Thyroid gland (tissue), 4 donors: ENCODE measurements around the gene MRTFB. TPM values are rescaled to one million over a fixed set of nuclear protein-coding genes. Genes with fewer than 3 reads are reported as not detected.
"Not testable (repeated sequence)": the region's sequence is repeated elsewhere in the genome, so short reads cannot be mapped to it uniquely, and the experiment has no call there.

Source experiments
- DNase-seq, 2 donors: peaks; one replicate each; pipeline ENCODE4 v3.0.0-alpha.2; 2019
- H3K27ac ChIP-seq, 3 donors: fragments of 200-600 bp; sonication (generic); 1 replicate in 2 of 3; 2 replicates in 1 of 3; pipeline ENCODE4 v1.5.1; 2016 to 2019; ENCODE audit warnings: mild to moderate bottlenecking in 1 of 3, moderate library complexity in 1 of 3
- H3K27me3 ChIP-seq: fragments of 200-600 bp; sonication (generic); one replicate; pipeline ENCODE4 v1.5.1; 2019
- H3K36me3 ChIP-seq, 2 donors: fragments of 200-600 bp; sonication (generic); one replicate each; pipeline ENCODE4 v1.5.1; 2016 to 2019
- H3K4me1 ChIP-seq, 2 donors: fragments of 200-600 bp; sonication (generic); one replicate each; pipeline ENCODE4 v1.5.1; 2017 to 2019
- H3K4me3 ChIP-seq, 3 donors: fragments of 200-600 bp; sonication (generic); replicated peaks in 1 of 3; 1 replicate in 2 of 3; 2 replicates in 1 of 3; pipeline ENCODE4 v1.5.1; 2016; ENCODE audit warnings: mild to moderate bottlenecking in 1 of 3
- H3K9me3 ChIP-seq: fragments of 200-600 bp; sonication (generic); one replicate; pipeline ENCODE4 v1.5.1; 2017
- CTCF ChIP-seq, 6 experiments: fragments of 200-600 bp in 3 of 6; fragments of 450-650 bp in 3 of 6; sonication (generic) in 3 of 6; IDR thresholded peaks; one replicate each; pipeline ENCODE4 v1.5.1; 2016 to 2019; ENCODE audit warnings: antibody characterized with exemption in 6 of 6, mild to moderate bottlenecking in 2 of 6, inconsistent platforms in 1 of 6, moderate library complexity in 1 of 6
- POLR2A ChIP-seq, 2 donors: fragments of 450-650 bp; IDR thresholded peaks; one replicate each; pipeline ENCODE4 v1.6.1; 2017; ENCODE audit warnings: antibody characterized with exemption in 2 of 2, mild to moderate bottlenecking in 2 of 2, moderate library complexity in 1 of 2
- WGBS, 2 donors: methylation state at CpG; one replicate each; pipeline ENCODE4 v1.1.5; 2017; 5-methylcytosine and 5-hydroxymethylcytosine counted together
- intact Hi-C: fragments of 100-400 bp; cut with DNase I; formaldehyde crosslinking; loops from one replicate; pipeline ENCODE4 v1.15.1; 2023
- total RNA-seq, 4 donors: library from RNA; depleted of rRNA; stranded (reverse); fragments of >200 nt; gene quantifications; one replicate each; pipeline ENCODE4 v1.2.3, GENCODE V29; 2016

Gene MRTFB
- total RNA-seq = 100 to 1,000 TPM in 1 of 4 donors, 10 to 100 TPM in 3; 51.2 to 131 (median 74.0) TPM

DNA sequence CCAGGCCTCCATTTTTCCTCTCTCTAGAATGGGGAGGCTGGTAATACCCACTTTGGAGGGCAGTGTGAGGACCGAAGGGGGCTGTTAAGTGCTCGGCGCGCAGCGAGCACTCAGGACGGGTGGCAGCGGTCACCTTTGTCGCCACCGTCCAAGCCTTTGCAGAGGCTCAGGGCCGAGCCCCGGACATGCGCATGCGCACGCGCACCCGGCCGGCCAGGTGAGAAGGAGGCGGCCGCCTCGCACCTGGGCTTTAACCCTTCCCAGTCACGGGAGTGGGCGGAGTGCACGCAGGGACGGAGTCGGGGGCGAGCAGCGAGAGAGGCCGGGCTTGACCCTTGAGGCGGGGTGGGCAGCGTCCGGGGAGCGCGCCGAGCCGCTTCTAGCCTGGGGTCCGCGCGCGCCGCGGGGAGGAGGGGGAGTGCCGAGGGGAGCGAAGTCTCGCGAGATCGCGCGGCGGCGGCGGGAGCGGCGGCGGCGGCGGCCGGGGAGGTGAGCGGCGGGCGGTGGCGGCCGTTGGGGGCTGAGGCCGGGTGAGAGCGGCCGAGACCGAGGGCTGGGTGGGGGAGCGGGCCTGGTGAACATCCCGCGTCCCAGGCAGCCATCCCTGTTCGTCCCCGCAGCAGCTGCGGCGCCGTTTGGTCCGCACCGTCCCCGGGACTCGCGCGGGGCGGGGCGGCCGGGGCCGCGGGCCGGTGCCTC is at the start of gene MRTFB:
Gene MRTFB (plus strand): TSS at position 443 of the 699 bp plus-strand sequence. CDS start 69,288 bp downstream, outside the sequence.
- TF ChIP-seq CTCF (IDR thresholded peaks at IDR 0.05) (peak in 1 of 6 experiments; percentile 8), POLR2A (IDR thresholded peaks at IDR 0.05) (peak in 1 of 2 donors; percentile 79)
- Histone ChIP-seq H3K27me3 (no peaks in the 10 kb centered on the region), H3K36me3 (no peaks in the 10 kb centered on the region), H3K4me1 (peaks cover 0 to 15% of the 10 kb centered on the region in 2 donors), H3K9me3 (no peaks in the 10 kb centered on the region), H3K27ac (peak within 1 kb of the TSS; percentile 90 to 95 (median 92)), H3K4me3 (peak within 1 kb of the TSS; percentile 18 to 94 (median 58))
- DNase-seq = peak; percentile 86 to 89
- intact Hi-C loops = no loop called here
- 0% methylated on average over 6 to 16 of the region's 86 CpGs for WGBS, 2 donors

- intact Hi-C loops, H3K9me3 ChIP-seq: not testable (repeated sequence)
- WGBS, 2 donors = 97 to 100% methylated on average over 4 of the region's 4 CpGs
These were observed 47.6 kb upstream of the MRTFB start for GRCh38 chr16:14023526-14023925.

DNA sequence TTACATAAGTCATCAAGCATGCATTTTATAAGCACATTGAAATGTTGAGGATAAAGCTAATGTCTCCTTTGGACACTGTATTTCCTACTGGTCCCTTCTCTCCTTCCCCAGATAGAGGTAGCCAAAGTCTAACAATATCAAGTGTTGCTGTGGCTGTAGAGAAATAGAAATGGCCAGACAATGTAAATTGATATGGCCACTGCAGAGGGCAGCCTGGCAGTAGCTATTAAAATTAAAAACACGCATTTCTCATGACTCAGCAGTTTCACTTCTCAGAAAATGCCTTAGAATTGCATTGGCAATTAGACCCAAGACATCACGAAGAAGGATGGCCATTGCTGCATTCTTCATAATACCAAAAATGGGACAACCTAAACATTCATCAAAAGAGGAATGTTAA is 46.8 kb upstream of the MRTFB start:
- no peak for DNase-seq
- no peak for TF ChIP-seq CTCF (IDR thresholded peaks at IDR 0.05)
- no peak for TF ChIP-seq POLR2A (IDR thresholded peaks at IDR 0.05)
- Histone ChIP-seq H3K27me3 (no peaks in the 10 kb centered on the region), H3K36me3 (no peaks in the 10 kb centered on the region), H3K27ac (no peak overlapping the region), H3K4me1 (peaks cover 0 to 5% of the 10 kb centered on the region in 2 donors), H3K4me3 (no peak overlapping the region), H3K9me3 (no peaks in the 10 kb centered on the region)
- intact Hi-C loops = no loop called here
- 37 to 39% methylated on average over 2 of the region's 2 CpGs for WGBS, 2 donors

More at GRCh38 chr16:14023526-14023925, 47.6 kb upstream of the MRTFB start:
- H3K4me1 ChIP-seq = peaks cover 2 to 13% of the 10 kb centered on the region in 2 donors
- not testable (repeated sequence) for H3K27ac ChIP-seq, H3K27me3 ChIP-seq, H3K4me3 ChIP-seq, DNase-seq, H3K36me3 ChIP-seq

DNA sequence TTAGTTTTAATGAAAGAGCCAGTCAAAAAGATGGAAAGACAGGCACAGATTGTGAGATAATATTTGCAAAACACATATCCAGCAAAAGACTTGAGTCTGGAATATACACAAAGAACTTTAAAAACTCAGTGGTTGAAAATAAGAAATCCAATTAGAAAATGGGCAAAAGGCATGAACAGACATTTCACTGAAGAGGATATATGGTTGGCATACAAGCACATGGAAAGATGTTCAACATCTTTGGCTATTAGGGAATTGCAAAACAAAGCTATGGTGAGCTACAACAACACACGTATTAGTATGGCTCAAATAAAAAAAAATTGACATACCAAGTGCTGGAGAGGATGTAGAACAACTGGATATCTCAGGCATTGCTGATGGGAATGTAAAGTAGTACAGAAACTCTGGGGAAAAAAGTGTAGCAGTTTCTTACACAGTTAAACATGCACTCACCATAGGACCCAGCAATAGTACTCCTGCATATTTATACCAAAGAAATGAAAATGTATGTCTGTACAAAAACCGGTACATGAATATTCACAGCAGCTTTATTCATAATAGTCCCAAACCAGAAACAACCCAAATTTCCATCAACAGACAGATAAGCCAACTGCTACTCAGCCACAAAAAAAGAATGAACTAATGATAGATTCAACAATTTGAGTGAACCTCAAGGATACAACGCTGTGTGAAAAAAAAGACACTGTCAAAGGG is 44.4 kb upstream of the MRTFB start:
- intact Hi-C loops = no loop called here
- no peak for TF ChIP-seq CTCF (IDR thresholded peaks at IDR 0.05)
- no peak for TF ChIP-seq POLR2A (IDR thresholded peaks at IDR 0.05)
- WGBS, 2 donors = 93 to 95% methylated on average over 3 of the region's 3 CpGs

DNA sequence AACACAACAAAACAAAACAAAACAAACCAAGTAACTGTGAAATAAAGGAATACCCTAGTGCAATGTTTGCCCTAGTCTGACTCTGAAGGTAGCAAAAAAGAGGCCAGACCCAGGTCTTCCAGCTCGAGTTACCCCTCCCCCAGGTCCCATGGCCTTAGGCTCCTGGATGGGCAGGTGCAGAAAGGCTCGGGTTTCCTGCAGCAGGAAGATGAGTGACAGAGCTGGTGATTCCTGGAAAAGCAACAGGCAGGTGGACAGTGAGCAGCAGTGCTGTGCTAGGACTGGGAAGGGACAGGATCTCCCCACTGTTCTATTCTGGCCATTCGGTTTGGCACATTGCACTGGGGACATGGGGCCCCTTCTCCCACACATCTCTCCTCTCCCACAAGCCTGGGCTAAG is 42.9 kb upstream of the MRTFB start:
- H3K9me3 ChIP-seq = no peaks in the 10 kb centered on the region
- intact Hi-C loops = no loop called here
- peaks cover 0 to 5% of the 10 kb centered on the region in 2 donors for H3K4me1 ChIP-seq

More for the DNA sequence above, 44.4 kb upstream of the MRTFB start:
- H3K4me3 ChIP-seq = no peak overlapping the region
- H3K27ac ChIP-seq = no peak overlapping the region
- H3K36me3 ChIP-seq = no peaks in the 10 kb centered on the region
- peaks cover 0 to 5% of the 10 kb centered on the region in 2 donors for H3K4me1 ChIP-seq
- no peak for DNase-seq
- H3K9me3 ChIP-seq = no peaks in the 10 kb centered on the region
- no peaks in the 10 kb centered on the region for H3K27me3 ChIP-seq

More for the DNA sequence above, 42.9 kb upstream of the MRTFB start:
- Histone ChIP-seq H3K36me3 (no peaks in the 10 kb centered on the region), H3K4me3 (no peak overlapping the region), H3K27me3 (no peaks in the 10 kb centered on the region), H3K27ac (no peak overlapping the region)
- TF ChIP-seq CTCF (IDR thresholded peaks at IDR 0.05) (no peak), POLR2A (IDR thresholded peaks at IDR 0.05) (no peak)
- 59 to 73% methylated on average over 3 of the region's 3 CpGs for WGBS, 2 donors
- DNase-seq = no peak
